Muscle of leg (tissue), 11 donors: ENCODE data around the gene GHR. TPM values are rescaled to one million over a fixed set of nuclear protein-coding genes. Genes with fewer than 3 reads are reported as not detected.

Experiments used
- DNase-seq: peaks from one replicate; pipeline ENCODE4 v3.0.0; 2013
- H3K27ac ChIP-seq: one replicate; pipeline ENCODE4 v1.5.1; 2013; ENCODE audit warnings: mild to moderate bottlenecking, low read length, control low read depth
- H3K27me3 ChIP-seq: one replicate; pipeline ENCODE4 v1.6.1; 2013; ENCODE audit warnings: low read length; ENCODE audit not compliant: control insufficient read depth, insufficient read depth
- H3K36me3 ChIP-seq: one replicate; pipeline ENCODE4 v1.6.1; 2013; ENCODE audit warnings: low read length; ENCODE audit not compliant: control insufficient read depth, insufficient read depth
- H3K4me1 ChIP-seq: one replicate; pipeline ENCODE4 v1.6.1; 2013; ENCODE audit warnings: low read length; ENCODE audit not compliant: control insufficient read depth, insufficient read depth
- H3K4me3 ChIP-seq: one replicate; pipeline ENCODE4 v1.5.1; 2013; ENCODE audit warnings: low read length, control low read depth
- H3K9me3 ChIP-seq: replicated peaks from 2 replicates; pipeline ENCODE4 v1.6.1; 2013; ENCODE audit warnings: low read depth, low read length; ENCODE audit not compliant: control insufficient read depth
- WGBS: methylation state at CpG from one replicate; pipeline ENCODE4 v1.1.5; 2013; ENCODE audit warnings: missing lambda C conversion rate; ENCODE audit not compliant: insufficient coverage; 5-methylcytosine and 5-hydroxymethylcytosine counted together
- polyA plus RNA-seq, 8 donors: library from polyadenylated mRNA; unstranded; fragments of 120-200 nt; gene quantifications; one replicate each; pipeline versions ENCODE4 v1.2.1 to v1.2.3, GENCODE V29; 2013; ENCODE audit warnings: inconsistent platforms in 1 of 8, low replicate concordance in 1 of 8; ENCODE audit not compliant: insufficient read length in 8 of 8, insufficient read depth in 1 of 8
- total RNA-seq: library from RNA; stranded (reverse); fragments of 120-200 nt; gene quantifications from one replicate; pipeline ENCODE4 v1.2.4, GENCODE V29; 2013

The GHR gene
- total and polyA plus RNA-seq, 9 donors, result 13.0 to 20.0 (median 17.3) TPM

- DNase-seq, result no peak
- no peak overlapping the region for H3K4me3 ChIP-seq
- WGBS, result 85% methylated on average over 2 of the region's 5 CpGs
Observed at GRCh38 chr5:42631241-42631640, 208.0 kb downstream of the GHR start.

GRCh38 chr5:42632354-42632900 lies 209.2 kb downstream of the GHR start:
- H3K4me1 ChIP-seq, result no peaks in the 10 kb centered on the region
- no peaks in the 10 kb centered on the region for H3K27me3 ChIP-seq
- no CpG with 5 or more reads among the region's 1 CpG for WGBS
- H3K36me3 ChIP-seq, result no peaks in the 10 kb centered on the region
- no peak for DNase-seq
- no peaks in the 10 kb centered on the region for H3K9me3 ChIP-seq
- H3K27ac ChIP-seq, result no peak overlapping the region
- no peak overlapping the region for H3K4me3 ChIP-seq

More at GRCh38 chr5:42631241-42631640, 208.0 kb downstream of the GHR start:
- H3K4me1 ChIP-seq, result no peaks in the 10 kb centered on the region
- no peaks in the 10 kb centered on the region for H3K36me3 ChIP-seq
- H3K27me3 ChIP-seq, result no peaks in the 10 kb centered on the region
- no peaks in the 10 kb centered on the region for H3K9me3 ChIP-seq
- no peak overlapping the region for H3K27ac ChIP-seq

GRCh38 chr5:42634575-42634974 lies 211.3 kb downstream of the GHR start:
- Histone ChIP-seq H3K4me1 (no peaks in the 10 kb centered on the region), H3K27ac (no peak overlapping the region), H3K4me3 (no peak overlapping the region), H3K36me3 (no peaks in the 10 kb centered on the region), H3K27me3 (no peaks in the 10 kb centered on the region), H3K9me3 (no peaks in the 10 kb centered on the region)
- DNase-seq, result no peak
- WGBS, result 73% methylated on average over 3 of the region's 4 CpGs

GRCh38 chr5:42636425-42636824 lies 213.2 kb downstream of the GHR start:
- no CpG with 5 or more reads among the region's 2 CpGs for WGBS
- Histone ChIP-seq H3K36me3 (no peaks in the 10 kb centered on the region), H3K27me3 (no peaks in the 10 kb centered on the region), H3K9me3 (no peaks in the 10 kb centered on the region), H3K4me3 (no peak overlapping the region), H3K27ac (no peak overlapping the region), H3K4me1 (no peaks in the 10 kb centered on the region)
- no peak for DNase-seq

DNA sequence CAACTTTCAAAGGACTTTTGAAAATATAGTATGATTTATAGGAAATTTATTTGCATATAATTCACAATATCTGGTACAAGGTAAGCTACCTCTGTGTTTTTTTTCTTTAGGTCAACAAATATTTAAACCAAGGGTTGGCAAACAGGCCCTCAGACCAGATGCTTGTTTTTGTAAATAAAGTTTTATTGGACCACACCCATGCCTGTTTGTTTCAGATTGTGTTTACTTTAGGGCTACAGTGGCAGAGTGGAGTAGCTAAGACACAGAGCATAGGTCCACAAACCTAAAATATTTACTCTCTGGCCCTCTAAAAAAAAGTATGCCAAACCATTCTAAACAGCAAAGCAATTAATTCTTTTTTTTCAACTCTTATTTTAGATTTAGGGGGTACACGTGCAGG lies 213.7 kb downstream of the GHR start:
- no CpG with 5 or more reads among the region's 1 CpG for WGBS
- no peaks in the 10 kb centered on the region for H3K4me1 ChIP-seq

GRCh38 chr5:42638972-42639371 lies 215.7 kb downstream of the GHR start:
- no peak for DNase-seq
- no peaks in the 10 kb centered on the region for H3K27me3 ChIP-seq

More for the DNA sequence above, 213.7 kb downstream of the GHR start:
- Histone ChIP-seq H3K36me3 (no peaks in the 10 kb centered on the region), H3K27ac (no peak overlapping the region), H3K27me3 (no peaks in the 10 kb centered on the region), H3K4me3 (no peak overlapping the region), H3K9me3 (no peaks in the 10 kb centered on the region)
- DNase-seq, result no peak

GRCh38 chr5:42640835-42641234 lies 217.6 kb downstream of the GHR start:
- Histone ChIP-seq H3K27me3 (no peaks in the 10 kb centered on the region), H3K4me1 (no peaks in the 10 kb centered on the region), H3K27ac (no peak overlapping the region), H3K4me3 (no peak overlapping the region), H3K36me3 (no peaks in the 10 kb centered on the region), H3K9me3 (no peaks in the 10 kb centered on the region)
- no peak for DNase-seq
- 67% methylated on average over 1 of the region's 2 CpGs for WGBS

More at GRCh38 chr5:42638972-42639371, 215.7 kb downstream of the GHR start:
- Histone ChIP-seq H3K4me1 (no peaks in the 10 kb centered on the region), H3K4me3 (no peak overlapping the region), H3K36me3 (no peaks in the 10 kb centered on the region), H3K9me3 (no peaks in the 10 kb centered on the region), H3K27ac (no peak overlapping the region)
- WGBS, result no CpG with 5 or more reads among the region's 3 CpGs

DNA sequence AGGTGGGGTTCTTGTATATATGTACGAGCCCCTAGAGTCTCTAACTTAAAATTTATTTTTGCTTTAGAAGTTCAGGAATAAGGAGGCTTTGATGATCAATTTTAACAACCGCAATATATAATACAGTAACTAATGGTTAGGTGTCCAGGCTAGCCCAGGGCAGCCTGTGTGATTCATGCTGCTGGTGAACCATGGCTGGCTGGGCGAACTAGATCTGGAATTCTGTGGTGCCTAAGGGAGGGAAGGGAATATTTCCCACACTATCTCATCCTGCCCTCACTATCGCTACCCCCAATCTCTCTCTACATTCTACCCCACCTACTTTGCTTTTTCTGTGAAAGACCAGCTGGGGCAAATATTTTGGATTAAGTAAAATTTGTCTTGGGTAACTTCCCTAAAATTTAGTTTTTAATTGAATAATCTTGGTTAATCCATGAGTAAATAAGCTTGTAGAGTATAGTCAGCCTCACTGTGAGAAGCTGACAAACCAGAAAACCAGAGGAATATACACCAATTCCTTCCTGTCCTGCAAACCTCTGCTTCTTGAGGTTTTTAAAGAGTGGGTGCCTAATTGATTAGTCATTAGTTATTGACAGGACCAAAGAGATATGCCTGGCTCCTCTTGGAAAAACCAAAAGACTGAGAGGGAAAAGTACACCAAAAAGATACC lies 218.2 kb downstream of the GHR start:
- no peak overlapping the region for H3K4me3 ChIP-seq
- H3K27me3 ChIP-seq, result no peaks in the 10 kb centered on the region
- no peak for DNase-seq
- no CpG with 5 or more reads among the region's 4 CpGs for WGBS
- no peaks in the 10 kb centered on the region for H3K4me1 ChIP-seq
- no peak overlapping the region for H3K27ac ChIP-seq
- no peaks in the 10 kb centered on the region for H3K36me3 ChIP-seq
- no peaks in the 10 kb centered on the region for H3K9me3 ChIP-seq

DNA sequence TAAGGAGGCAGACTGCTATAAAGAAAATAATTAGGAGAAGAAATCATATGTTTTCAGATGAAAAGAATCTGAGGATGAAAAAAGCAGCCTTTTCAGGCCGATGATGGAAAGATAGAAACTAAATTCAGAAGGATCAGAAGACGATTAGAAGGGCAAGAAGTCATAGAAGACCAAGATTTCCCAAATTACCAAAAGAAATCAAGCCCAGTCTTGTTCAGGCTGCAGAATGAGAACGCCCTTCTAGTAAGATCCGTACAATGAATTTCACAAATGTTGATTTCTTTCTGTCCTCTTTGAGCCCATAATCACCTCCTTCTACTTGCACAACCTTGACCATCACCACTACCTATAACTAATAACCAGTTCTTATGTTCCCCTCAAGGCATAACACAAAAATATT lies 218.8 kb downstream of the GHR start:
- no peak overlapping the region for H3K4me3 ChIP-seq
- no peaks in the 10 kb centered on the region for H3K27me3 ChIP-seq
- no peak overlapping the region for H3K27ac ChIP-seq
- H3K4me1 ChIP-seq, result no peaks in the 10 kb centered on the region
- no peaks in the 10 kb centered on the region for H3K9me3 ChIP-seq
- no peaks in the 10 kb centered on the region for H3K36me3 ChIP-seq
- 93% methylated on average over 3 of the region's 4 CpGs for WGBS
- DNase-seq, result no peak

DNA sequence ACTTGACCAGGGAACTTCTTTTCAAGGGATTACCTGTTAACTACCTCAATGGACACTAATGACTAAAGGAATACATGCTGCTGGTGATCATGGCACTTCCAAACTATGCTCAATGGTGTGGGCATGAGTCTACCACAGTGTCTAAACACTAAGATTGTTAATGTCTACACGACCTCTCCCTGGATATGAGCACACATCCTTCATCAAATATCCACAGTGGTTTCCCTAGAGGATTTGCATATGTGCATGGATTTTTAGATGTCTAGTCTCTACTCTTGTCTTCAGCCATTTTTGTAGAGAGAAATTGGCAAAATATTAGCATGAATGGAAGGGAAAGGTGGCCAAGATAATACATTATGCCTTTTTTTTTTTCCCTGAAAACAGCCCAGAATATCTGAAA lies 220.1 kb downstream of the GHR start:
- H3K4me3 ChIP-seq, result no peak overlapping the region
- no peak for DNase-seq
- no peak overlapping the region for H3K27ac ChIP-seq
- no peaks in the 10 kb centered on the region for H3K27me3 ChIP-seq
- no peaks in the 10 kb centered on the region for H3K9me3 ChIP-seq
- no peaks in the 10 kb centered on the region for H3K4me1 ChIP-seq
- H3K36me3 ChIP-seq, result no peaks in the 10 kb centered on the region
- no CpG with 5 or more reads among the region's 1 CpG for WGBS
